ENCODE data around the gene DNAJC12. TPM values are rescaled to one million over a fixed set of nuclear protein-coding genes. Genes with fewer than 3 reads are reported as not detected.

The DNAJC12 gene
- total RNA-seq, 2 experiments from 2014 or later, result 29.1 to 32.5 TPM

GRCh38 chr10:67864607-67865371 lies 26.8 kb upstream of the DNAJC12 start:
- H3K36me3 Mint-ChIP-seq (ENCODE audit: low read depth), result no peaks in the 10 kb centered on the region
- DNase-seq (no peak), ATAC-seq (no peak)
- no peaks in the 10 kb centered on the region for H3K27me3 Mint-ChIP-seq
- ChIA-PET CTCF (interaction anchor here (1.1 to 5.4 kb wide), 6 partner anchors 9 to 437 kb away, joined by 3 to 35 read pairs (median 5); no protein-coding TSS in a partner anchor), POLR2A (no interaction called here)
- H3K4me1 Mint-ChIP-seq (ENCODE audit: low read depth), result no peaks in the 10 kb centered on the region
- H3K27ac Mint-ChIP-seq, result no peak overlapping the region
- no peaks in the 10 kb centered on the region for H3K9me3 Mint-ChIP-seq
- intact Hi-C loops (cut with micrococcal nuclease), result no loop called here
- no peak for TF ChIP-seq CTCF (IDR thresholded peaks at IDR 0.05)
- H3K4me3 Mint-ChIP-seq, result no peak overlapping the region

DNA sequence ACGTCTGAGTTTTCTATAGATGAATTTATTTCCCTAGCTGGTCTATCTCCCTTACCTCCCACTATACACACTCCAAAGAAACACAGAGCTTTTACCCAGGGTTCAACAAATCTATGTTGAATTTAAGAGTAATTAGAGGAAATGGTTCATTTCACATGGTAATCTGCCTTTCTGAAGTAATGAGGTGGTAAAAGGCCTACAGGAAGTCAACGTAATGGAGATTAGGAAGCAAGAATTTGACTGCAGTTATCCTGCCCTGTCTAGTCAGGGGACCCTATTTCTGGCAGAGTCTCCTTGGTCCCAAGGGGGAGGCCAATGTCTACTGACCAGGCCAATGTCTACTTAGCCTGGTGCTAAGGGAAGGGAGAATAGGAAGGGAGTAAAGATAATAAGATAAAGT lies 25.1 kb upstream of the DNAJC12 start:
- no peaks in the 10 kb centered on the region for H3K36me3 Mint-ChIP-seq (ENCODE audit: low read depth)
- no peaks in the 10 kb centered on the region for H3K9me3 Mint-ChIP-seq
- ATAC-seq, result no peak
- intact Hi-C loops (cut with micrococcal nuclease), result no loop called here
- ChIA-PET POLR2A (no interaction called here), CTCF (interaction anchor here (0.6 to 2.3 kb wide), 3 partner anchors 71 to 293 kb away, joined by 3 to 6 read pairs (median 3); no protein-coding TSS in a partner anchor)
- no peaks in the 10 kb centered on the region for H3K4me1 Mint-ChIP-seq (ENCODE audit: low read depth)
- no peak overlapping the region for H3K4me3 Mint-ChIP-seq
- no peak for DNase-seq
- no peak for TF ChIP-seq CTCF (IDR thresholded peaks at IDR 0.05)
- H3K27me3 Mint-ChIP-seq, result no peaks in the 10 kb centered on the region
- no peak overlapping the region for H3K27ac Mint-ChIP-seq

DNA sequence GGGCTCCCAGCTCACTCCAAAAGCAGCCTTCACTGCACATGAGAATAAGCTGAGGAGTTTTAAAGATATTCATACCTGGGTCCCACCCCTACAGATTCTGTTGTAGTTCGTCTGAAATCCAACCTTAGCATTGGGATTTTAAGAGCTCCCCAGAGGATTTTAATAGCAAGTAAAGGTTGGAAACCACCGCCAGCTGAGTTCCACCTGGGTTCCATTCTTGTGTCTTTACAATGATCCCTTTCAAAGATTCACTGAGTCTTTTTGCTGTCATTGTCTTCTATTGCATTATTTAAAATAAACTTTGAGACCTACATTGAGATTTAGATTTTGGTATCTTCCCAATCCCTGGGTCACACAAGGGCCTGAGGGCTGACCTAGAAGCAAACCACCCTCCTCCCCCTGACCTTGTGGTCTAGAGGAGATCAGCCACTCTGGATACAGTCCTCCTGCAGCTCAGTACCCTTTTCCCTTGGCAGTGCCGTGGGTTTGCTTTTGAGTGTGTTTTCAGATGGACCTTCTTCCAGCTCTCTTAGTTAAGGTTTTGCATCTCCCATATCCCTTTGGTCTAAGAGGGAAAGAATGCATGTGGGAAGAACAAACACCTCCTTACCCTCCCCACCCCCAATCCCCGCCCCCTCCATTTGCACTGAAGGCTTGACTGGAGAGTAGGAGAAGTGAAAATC lies 23.9 kb upstream of the DNAJC12 start:
- H3K9me3 Mint-ChIP-seq, result no peaks in the 10 kb centered on the region
- no peaks in the 10 kb centered on the region for H3K27me3 Mint-ChIP-seq
- no peaks in the 10 kb centered on the region for H3K4me1 Mint-ChIP-seq (ENCODE audit: low read depth)
- DNase-seq, result no peak
- ChIA-PET CTCF (interaction anchor here (0.9 to 1.2 kb wide), 3 partner anchors 73 to 295 kb away, joined by 3 to 5 read pairs (median 5); no protein-coding TSS in a partner anchor), POLR2A (interaction anchor here (0.6 kb wide), 1 partner anchor 15 kb away, joined by 5 read pairs; no protein-coding TSS in a partner anchor)
- TF ChIP-seq CTCF (IDR thresholded peaks at IDR 0.05), result no peak
- no peak overlapping the region for H3K27ac Mint-ChIP-seq
- no peaks in the 10 kb centered on the region for H3K36me3 Mint-ChIP-seq (ENCODE audit: low read depth)
- ATAC-seq, result no peak
- no peak overlapping the region for H3K4me3 Mint-ChIP-seq
- intact Hi-C loops (cut with micrococcal nuclease), result no loop called here

- TF ChIP-seq CTCF (IDR thresholded peaks at IDR 0.05), result no peak
- H3K27me3 Mint-ChIP-seq, result no peaks in the 10 kb centered on the region
- H3K27ac Mint-ChIP-seq, result no peak overlapping the region
- peaks cover 3% of the 10 kb centered on the region for H3K4me1 Mint-ChIP-seq (ENCODE audit: low read depth)
- H3K36me3 Mint-ChIP-seq (ENCODE audit: low read depth), result no peaks in the 10 kb centered on the region
- intact Hi-C loops (cut with micrococcal nuclease), result loop anchor here (10.0 kb wide), 1 partner anchor 446 kb away; no protein-coding TSS in a partner anchor
- no peak for DNase-seq
- H3K9me3 Mint-ChIP-seq, result no peaks in the 10 kb centered on the region
- H3K4me3 Mint-ChIP-seq, result no peak overlapping the region
- ChIA-PET POLR2A (no interaction called here), CTCF (interaction anchor here (0.6 to 1.8 kb wide), 3 partner anchors 14 to 298 kb away, joined by 3 to 5 read pairs (median 4); partner anchors contain the start of gene SIRT1)
- ATAC-seq, result no peak
These were observed 21.0 kb upstream of the DNAJC12 start for GRCh38 chr10:67858971-67859370.
